ENCODE data around the gene OBSCN.

Gene OBSCN

GRCh38 chr1:228343191-228343661 lies 135.4 kb downstream of the OBSCN start:
- DNase-seq, result no peak

GRCh38 chr1:228344631-228345072 lies 136.8 kb downstream of the OBSCN start:
- no peak for DNase-seq

GRCh38 chr1:228345201-228345930 lies 137.5 kb downstream of the OBSCN start:
- DNase-seq, result no peak

- DNase-seq, result no peak
These were observed 138.9 kb downstream of the OBSCN start for GRCh38 chr1:228346731-228347130.

- no peak for DNase-seq
These were observed 139.3 kb downstream of the OBSCN start for GRCh38 chr1:228347181-228347580.

- DNase-seq, result no peak
These were observed 141.0 kb downstream of the OBSCN start for GRCh38 chr1:228348708-228349467.

GRCh38 chr1:228349701-228350171 lies 141.9 kb downstream of the OBSCN start:
- DNase-seq, result no peak

- DNase-seq, result no peak
These were observed 142.4 kb downstream of the OBSCN start for GRCh38 chr1:228350179-228350742.

GRCh38 chr1:228350831-228351781 lies 143.3 kb downstream of the OBSCN start:
- no peak for DNase-seq

- no peak for DNase-seq
These were observed 144.0 kb downstream of the OBSCN start for GRCh38 chr1:228351850-228352249.

- no peak for DNase-seq
These were observed 145.0 kb downstream of the OBSCN start for GRCh38 chr1:228352677-228353481.

GRCh38 chr1:228353601-228354371 lies 145.9 kb downstream of the OBSCN start:
- DNase-seq, result no peak

- no peak for DNase-seq
These were observed 146.8 kb downstream of the OBSCN start for GRCh38 chr1:228354390-228355320.

- DNase-seq, result no peak
These were observed 149.2 kb downstream of the OBSCN start for GRCh38 chr1:228356897-228357680.

- no peak for DNase-seq
These were observed 150.4 kb downstream of the OBSCN start for GRCh38 chr1:228358039-228358763.

- no peak for DNase-seq
These were observed 151.1 kb downstream of the OBSCN start for GRCh38 chr1:228358764-228359612.

Measured in stimulated activated naive CD4-positive, alpha-beta T cell (primary cell).